T1000 (cell line): ENCODE measurements around the gene CD48.

Experiments
- DNase-seq: peaks from one replicate; lab custom pipeline; 2025; ENCODE audit warnings: mixed read lengths; lab: John Stamatoyannopoulos, UW

Gene CD48

DNA sequence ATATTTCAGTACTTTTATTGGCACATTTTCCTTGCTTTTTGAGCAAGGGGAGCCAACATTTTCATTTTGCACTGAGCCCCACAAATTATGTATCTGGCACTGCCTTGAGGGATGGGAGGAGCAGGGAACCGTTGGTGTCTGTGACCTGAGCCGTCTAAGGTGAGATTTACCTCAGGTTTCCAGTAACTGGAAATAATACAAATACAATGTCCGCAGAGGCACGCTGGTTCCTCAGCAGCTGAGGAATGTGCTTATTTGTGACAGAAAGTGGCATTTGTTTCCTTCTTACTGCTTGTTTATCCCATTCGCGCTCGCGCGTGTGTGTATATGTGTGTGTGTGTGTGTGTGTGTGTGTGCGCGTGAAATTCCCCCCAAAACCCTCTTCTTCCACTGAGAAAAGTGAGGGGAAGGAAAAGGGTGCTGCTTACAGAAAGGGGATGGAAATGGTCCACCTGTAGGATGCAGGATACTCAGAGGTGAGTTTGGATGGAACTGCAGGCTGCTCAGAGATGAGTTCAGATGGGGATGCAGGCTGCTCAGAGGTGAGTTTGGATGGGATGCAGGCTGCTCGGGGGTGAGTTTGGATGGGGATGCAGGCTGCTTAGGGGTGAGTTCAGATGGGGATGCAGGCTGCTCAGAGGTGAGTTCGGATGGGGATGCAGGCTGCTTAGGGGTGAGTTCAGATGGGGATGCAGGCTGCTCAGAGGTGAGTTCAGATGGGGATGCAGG is 34.6 kb downstream of the CD48 start:
- no peak for DNase-seq

DNA sequence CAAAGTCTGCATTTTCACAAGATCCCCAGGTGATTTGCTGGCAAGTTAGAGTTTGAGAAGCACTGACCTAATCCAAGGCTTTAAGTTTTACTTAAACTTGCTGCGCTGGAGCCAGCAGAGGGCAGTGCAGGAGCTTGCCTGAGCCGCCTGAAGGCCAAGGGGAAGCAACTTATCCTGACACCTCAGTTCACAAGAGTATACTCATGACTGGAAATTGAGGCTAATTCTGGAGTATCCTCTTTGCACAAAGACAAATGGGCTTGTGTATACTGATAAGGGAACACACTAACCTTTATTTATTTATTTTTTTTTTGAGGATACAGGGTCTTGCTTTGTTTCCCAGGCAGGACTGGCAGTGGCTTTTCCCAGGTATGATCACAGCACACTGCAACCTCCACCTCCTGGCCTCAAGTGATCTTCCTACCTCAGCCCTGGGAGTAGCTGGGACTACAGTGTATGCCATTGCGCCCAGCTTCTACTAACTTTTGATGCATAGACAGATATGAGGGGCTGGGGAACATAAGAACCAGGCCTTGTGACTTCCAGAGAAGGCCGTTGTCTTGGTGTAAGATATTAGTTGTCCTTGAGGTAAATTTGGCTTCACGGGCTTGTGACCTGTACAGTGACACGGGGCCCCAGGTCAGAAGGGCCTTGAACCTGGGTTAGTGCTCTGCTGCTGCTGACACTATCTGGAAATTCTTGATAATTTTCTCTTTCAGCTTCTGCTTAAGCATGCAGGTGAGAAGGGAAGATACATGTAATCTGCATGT is 35.8 kb downstream of the CD48 start:
- DNase-seq = no peak

DNA sequence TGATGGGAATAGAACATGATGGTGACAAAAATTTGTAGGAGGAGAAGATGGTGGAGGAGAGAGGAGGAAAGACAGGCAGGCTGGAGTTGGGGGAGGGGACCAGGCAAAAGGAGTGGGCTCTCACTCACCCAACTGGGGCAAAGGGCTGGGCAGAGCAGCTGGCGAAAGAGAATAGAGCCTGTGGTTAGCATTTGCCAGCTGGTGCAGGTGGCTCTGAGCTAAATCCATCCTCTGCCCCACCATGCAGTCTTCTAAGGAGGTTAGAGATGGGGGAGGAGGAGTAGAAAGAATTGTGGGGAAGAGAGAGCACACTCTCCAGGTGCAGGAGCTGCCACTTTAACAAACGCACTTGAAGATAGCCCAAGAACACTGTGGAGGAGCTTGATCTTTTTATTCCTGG is 37.2 kb downstream of the CD48 start:
- DNase-seq = no peak

DNA sequence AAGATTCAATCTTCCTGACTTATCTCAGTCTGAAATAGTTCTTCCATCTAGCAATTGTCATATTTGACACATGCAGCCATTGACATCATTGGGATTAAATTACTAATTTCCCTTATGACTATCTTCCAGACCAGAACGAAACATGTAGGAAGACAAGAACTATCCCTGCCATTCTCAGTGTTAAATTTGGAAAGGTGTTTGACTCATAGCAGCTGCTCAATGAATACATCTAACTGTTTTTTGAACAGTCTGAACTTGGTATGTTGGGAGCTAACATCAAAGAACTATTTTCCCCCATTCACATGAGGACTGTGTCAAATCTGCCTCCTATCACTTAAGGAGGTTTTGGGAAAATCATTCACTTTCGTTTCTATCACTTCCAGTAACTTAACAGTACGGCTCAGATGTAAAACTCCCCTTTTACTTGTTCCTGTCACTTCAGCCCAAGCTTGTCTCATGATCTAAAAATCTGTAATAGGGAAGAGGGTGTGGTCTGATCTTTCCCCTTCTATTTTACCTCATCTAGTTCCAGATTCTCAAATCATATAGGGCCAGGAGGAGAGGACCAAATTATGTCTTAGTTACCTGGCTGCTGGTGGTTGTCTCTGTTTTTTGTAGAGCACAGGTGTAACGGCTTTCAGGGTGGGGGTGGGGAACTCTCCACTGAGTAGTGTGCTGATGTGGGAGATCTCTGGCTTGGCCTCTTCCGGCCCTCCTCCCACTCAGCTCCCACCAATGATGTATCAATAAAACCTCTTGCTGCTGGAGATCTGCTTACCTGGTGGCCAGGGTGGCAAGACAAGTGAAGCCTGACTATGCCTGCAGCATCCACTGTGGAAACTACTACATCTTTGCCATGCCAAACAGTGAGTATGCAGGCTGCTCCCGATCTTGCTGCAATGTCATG is 38.6 kb downstream of the CD48 start:
- DNase-seq = no peak

DNA sequence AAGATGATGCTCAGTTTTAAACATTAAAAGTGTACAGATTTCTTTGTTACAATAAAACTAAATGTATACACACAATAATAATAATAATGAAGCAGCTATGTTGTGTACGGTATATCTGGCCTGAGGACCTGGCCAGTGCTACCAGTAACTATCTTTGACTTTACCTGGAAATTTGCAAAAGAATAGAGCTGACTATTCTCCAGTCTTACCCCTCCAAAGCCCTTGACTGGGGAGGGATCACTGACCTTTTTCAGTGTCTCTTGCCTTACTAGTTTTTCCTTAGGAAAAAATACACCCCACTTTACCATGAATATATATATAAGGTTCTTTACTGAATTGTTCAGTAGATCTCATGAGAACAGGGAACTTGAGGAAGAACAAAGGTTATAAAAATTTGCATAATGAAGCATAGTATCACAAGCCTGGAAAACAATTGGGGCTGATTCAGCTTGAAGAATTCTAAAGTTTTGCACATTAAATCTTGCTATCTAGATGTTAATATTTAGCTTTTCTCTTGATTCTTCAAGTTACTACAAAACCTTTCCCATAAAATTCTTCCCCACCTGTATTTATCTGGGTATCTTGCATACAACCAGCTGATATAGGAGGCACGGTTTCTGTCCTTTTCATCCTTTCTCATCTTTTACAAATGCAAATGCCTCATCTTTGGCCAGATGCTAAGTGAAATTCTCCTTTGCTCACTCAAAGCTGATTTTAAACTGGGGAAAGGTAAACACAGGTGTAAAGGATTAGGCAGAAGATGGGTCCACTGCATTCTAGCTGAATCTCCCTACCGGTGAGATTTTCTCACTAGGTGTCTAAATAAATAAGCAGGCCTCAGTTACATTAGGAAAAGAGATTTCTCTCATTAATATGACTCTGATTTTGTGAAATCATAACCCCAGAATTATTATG is 39.8 kb downstream of the CD48 start:
- no peak for DNase-seq

DNA sequence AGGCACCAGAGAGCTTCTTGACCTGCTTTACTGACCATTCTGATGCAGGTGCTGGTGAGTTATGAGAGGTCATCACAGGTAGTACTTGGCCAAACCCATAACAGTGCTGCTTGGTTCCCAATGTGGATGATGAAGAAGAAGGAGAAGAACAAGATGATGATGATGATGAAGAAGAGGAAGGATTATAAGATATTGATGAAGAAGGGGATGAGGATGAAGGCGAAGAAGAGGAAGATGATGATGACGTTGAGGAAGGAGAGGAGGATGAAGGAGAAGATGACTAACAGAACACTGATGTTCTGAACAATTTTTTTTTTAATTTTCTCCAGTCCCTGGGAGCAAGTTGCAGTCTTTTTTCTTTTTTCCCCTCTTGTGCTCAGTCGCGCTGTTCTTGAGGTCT is 40.9 kb downstream of the CD48 start:
- DNase-seq = no peak

DNA sequence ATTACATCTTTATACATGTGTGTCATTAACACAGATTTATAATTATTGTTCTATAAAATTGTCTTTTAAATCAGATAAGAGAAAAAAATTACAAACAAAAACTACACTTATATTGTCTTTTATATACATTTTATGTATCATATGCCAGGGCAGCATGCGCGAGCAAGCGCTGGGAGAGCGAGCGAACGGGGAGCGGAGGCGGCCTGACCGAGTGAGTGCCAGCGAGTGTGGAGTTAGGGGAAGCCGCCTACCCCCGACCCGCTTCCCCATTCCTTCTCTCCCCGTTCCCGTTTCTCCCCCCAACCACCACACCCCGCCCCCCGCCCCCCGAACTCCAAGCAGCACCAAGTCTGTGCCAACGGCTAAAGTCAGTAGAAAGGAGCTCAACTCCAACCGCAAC is 41.8 kb downstream of the CD48 start:
- DNase-seq = no peak

DNA sequence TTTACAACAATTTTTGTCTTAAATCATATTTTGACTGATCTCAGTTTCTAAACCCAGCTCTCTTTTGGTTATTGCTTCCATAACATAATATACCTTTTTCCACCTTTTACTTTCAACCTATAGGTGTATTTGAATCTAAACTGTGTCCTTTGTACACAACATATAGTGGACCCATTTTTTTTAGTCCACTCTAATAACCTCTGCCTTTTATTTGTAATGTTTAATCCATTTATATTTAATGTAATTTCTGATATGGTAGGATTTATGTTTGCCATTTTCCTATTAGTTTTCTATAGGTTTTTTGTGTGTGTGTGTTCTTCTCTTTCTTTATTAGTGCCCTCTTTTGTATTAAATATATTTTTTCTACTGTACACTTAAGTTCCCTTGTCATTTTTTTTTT is 42.3 kb downstream of the CD48 start:
- DNase-seq = no peak

DNA sequence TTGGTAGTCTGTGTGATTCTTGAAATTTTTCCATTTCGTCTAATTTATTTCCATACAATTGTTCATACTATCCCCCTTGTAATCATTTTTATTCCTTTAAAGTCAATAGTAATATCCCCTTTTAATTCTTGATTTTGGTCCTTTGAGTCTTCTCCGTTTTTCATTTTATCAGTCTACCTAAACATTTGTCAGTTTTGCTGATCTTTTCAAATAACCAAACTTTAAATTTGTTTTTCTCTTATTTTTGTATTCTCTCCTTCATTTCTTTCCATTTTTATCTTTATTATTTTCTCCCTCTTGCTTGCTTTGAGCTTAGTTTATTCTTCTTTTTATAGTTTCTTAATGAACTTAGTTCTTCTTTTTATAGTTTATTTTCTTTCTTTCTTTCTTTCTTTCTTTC is 43.7 kb downstream of the CD48 start:
- DNase-seq = no peak

DNA sequence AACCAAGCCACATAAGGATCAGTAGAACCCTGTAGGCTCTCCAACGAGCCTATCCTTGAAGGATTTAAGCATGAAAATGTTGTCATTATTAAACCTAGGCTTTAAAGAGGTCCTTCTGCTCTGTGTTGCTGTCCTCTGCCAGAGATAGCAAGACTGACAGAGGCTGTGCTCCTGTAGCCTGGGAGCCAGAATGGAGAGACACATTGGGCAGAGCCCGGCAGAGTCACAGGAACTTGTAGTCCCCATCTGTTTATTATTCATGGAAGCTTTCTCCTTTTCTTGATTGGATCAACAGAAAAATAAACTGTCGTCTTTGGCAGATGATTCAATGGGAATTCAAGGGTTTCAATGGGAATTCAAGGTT is 45.6 kb downstream of the CD48 start:
- DNase-seq = no peak

DNA sequence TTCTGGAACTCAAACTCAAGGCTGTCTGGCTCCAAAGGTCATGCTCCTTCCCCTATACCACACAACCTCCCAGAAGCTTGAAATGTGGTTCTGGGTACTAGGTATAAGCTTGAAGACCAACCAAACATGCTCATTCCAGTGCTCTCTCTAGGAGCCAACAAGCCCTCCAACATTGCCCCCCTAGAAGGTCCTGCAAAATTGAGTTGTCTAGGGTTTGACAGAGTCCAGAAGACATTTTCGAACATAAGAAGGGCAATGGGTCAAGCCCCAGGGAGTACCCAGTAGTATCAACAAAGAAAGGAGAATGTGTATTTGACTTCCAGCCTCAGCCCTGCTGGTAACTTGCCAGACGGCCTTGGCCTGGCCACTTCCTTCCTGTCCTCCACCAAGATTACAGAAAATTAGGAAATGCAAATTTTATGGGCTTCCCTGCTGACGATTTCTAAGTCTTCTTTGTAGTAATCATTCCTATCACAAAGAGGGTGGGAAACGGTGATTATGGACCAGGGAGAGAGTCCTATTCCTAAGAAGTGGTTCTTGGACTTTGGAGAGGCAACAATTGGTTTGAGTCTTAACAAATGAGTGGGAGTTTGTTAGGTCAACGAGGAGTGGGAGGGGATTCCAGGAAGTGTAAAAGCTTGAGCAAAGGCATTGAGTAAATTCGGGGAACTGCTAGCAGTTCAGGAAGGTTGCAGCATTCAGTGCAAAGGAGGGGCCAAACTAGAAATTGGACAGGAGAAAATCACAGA is 46.1 kb downstream of the CD48 start:
- DNase-seq = no peak

DNA sequence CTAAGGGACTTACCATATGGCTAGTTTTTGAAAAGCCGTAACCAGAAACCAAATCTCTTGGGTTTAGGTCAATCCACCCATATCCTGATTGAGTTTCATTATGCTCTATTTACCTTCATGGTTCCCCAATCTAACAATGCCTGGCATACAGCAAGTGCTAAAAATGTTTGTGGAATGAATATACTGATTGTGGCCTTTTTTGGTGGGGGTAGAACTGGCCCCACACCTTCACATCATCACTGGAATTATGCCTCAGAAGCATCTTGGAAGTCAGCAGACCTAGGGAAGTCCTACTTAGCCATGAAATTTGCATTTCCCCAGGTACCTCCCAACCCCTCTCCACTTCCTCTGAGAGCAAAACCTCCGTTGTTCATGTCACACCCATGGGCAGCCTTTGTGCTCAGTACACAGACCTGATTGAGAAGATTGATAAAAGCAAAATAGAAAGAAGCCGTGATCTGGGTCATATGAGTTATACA is 47.0 kb downstream of the CD48 start:
- no peak for DNase-seq

DNA sequence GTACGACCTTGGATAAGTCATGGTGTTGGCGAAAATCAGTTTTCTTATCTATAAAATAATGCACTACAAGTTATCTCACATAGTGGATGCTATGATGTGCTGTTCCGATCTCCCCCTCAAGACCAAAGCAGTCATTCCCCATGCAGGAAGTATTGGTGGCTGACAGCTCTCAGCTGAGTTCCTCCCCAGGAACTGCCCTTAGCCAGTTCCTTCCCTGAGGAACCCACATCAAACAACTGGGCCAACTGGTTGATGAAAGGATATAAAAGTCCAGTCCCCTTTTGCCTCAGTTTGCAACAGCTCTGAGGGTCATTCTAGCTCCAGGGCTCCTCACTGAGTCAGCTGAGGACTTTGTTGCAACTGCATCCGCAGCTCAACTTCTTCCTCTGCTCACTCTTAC is 48.7 kb downstream of the CD48 start:
- DNase-seq = no peak

DNA sequence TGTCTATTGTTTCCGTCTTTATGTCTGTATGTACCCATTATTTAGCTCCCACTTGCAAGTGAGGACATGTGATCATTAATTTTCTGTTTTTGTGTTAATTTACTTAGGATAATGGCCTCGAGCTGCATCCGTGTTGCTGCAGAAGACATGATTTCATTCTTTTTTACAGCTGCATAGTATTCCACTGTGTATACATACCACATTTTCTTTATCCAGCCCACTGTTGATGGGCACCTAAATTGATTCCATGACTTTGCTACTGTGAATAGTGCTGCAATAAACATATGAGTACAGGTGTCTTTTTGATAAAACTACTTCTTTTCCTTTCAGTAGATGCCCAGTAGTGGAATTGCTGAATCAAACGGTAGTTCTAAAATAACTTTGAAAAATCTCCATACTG is 52.1 kb downstream of the CD48 start:
- DNase-seq = no peak

DNA sequence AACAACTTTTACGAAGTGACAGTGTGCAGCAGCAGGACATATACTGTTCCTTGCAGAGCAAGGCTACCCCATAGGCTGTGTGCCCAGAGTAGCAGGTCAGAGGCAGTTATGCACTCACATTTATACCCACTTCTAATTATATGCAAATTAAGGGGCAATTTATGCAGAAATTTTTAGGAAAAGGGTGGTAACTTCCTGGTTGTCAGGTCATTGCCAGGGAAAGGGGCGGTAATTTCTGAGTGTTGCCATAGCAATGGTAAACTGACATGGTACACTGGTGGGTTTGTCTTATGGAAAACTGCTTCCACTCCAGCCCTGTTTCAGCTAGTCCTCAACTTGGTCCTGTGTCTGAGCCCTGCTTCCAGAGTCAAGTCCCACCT is 52.8 kb downstream of the CD48 start:
- no peak for DNase-seq

DNA sequence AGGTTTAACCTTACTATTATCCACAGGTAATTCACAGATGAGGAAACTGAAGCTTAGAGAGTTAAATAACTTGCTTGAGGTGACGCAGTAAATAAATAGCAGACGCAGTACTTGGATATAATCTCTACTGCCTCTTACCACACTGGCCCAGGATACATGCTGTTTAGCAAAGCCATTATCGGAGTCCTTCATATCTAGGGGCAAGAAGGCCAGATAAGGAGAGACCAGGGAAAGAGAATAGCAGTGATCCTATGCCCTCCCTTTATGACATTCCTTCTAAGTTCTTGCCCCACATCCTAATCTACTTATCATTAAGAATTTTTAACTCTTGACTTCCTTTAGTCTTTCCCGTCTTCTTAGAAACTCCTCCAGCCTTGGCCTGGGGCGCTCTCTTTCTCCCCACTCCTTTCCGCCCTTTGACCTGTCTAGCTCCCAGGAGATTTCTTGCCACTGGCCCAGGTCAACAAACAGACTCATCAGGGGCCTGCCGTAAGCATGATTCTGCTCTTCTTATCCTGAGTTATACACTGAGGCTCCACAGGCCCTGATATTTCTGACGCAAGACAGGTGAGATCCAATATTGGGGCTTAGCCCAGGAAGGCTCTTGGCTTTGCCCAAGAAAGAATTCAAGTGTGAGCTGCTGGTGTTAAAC is 53.3 kb downstream of the CD48 start:
- DNase-seq = no peak

DNA sequence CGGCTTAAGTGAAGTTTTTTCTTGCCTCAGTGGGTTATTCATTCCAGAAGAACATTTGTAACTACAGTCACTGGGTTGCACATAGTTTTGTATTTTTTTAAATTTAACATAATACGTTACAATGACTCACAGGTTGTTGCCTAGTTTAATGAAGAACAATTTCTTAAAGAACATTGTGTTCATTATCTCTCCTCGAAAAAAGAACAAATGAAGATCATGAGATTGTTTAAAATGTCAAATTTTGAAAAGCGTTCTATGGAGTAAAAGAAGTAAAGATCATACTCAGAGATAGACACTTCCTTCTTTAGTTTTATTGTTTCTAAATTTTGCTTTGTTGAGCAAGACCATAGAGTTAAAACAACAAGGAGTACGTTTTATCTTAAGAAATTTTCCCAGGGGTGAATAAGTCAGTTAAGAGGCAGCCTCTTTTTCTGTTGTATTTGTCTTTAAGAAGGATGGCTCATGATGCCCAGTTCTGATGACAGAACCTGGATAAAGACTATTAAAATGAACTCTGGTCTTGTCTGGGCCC is 54.3 kb downstream of the CD48 start:
- DNase-seq = no peak

DNA sequence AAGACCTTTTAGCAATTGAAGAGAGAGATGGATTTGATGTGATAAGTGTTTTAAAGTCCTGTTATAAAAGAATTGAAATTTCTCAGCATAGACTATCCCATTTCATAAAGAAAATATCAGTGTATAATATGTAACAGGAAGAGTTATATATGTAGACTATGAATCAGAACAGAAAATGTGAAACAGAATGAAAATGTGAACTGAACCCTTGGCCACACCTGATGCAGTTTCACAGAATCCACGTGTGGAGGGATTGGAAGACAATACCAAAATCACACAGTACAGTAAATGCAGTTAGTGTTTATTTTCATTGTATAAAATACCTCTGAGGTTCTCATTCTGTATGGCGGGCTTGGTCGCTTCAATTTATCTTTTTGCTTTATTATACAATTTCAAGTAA is 54.9 kb downstream of the CD48 start:
- no peak for DNase-seq

DNA sequence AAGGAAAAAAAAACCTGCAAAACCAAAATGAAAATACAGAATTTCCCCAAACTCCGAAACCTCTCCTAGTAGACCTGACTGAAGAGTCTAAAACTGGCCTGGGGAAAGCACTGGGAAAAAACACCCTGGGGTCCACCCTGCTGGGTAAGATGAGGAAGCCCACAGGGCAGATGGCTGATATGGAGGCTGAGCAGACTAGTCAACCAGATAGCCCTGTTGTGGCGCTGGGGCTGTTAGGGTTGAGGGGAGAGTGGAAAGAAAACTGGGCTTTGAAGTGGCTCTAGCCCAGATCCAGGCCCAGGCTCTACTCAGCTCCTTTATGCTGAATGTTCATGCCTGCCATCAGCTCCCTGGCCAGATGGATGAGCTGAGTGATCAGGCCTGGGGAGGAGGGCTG is 58.0 kb downstream of the CD48 start:
- no peak for DNase-seq
